Esophagus (tissue), 2 donors: ENCODE results near the gene BHLHE40. TPM values are rescaled to one million over a fixed set of nuclear protein-coding genes. Genes with fewer than 3 reads are reported as not detected.

ENCODE experiments used
- H3K27ac ChIP-seq, 2 donors: one replicate each; pipeline ENCODE4 v1.5.1; 2013; ENCODE audit warnings: low read depth in 2 of 2, mild to moderate bottlenecking in 2 of 2, inconsistent platforms in 1 of 2, low read length in 1 of 2, moderate library complexity in 1 of 2
- H3K27me3 ChIP-seq, 2 donors: one replicate each; pipeline ENCODE4 v1.6.1; 2013; ENCODE audit warnings: low read length in 2 of 2, control low read depth in 1 of 2, mild to moderate bottlenecking in 1 of 2; ENCODE audit not compliant: insufficient read depth in 2 of 2, control insufficient read depth in 1 of 2
- H3K36me3 ChIP-seq, 2 donors: one replicate each; pipeline ENCODE4 v1.6.1; 2013; ENCODE audit warnings: low read length in 1 of 2; ENCODE audit not compliant: control insufficient read depth in 2 of 2, insufficient read depth in 2 of 2
- H3K4me1 ChIP-seq, 2 donors: one replicate each; pipeline ENCODE4 v1.6.1; 2013; ENCODE audit warnings: low read length in 1 of 2; ENCODE audit not compliant: control insufficient read depth in 2 of 2, insufficient read depth in 2 of 2
- H3K4me3 ChIP-seq, 2 donors: one replicate each; pipeline ENCODE4 v1.5.1; 2013; ENCODE audit warnings: low read length in 2 of 2, mild to moderate bottlenecking in 2 of 2, low read depth in 1 of 2, moderate library complexity in 1 of 2
- H3K9me3 ChIP-seq, 2 donors: one replicate each; pipeline ENCODE4 v1.6.1; 2013; ENCODE audit warnings: mild to moderate bottlenecking in 2 of 2, low read depth in 1 of 2, low read length in 1 of 2, moderate library complexity in 1 of 2; ENCODE audit not compliant: control insufficient read depth in 2 of 2, insufficient read depth in 1 of 2
- WGBS, 2 donors: extraction: QIAGEN DNeasy Blood & Tissue Kit; methylation state at CpG; one replicate each; pipeline ENCODE4 v1.1.7; 2013; 5-methylcytosine and 5-hydroxymethylcytosine counted together
- polyA plus RNA-seq, 2 donors: library from polyadenylated mRNA; stranded (reverse); fragments of 200-250 nt; gene quantifications; one replicate each; pipeline ENCODE4 v1.2.3, GENCODE V29; 2013
- donor health status: healthy with polysubstance abuse.
- donor health status: Bipolar disorder and iron deficiency.

Gene BHLHE40
- polyA plus RNA-seq, result 100 to 1,000 TPM in 1 of 2 donors, 10 to 100 TPM in 1; 84.0 to 185 TPM

DNA sequence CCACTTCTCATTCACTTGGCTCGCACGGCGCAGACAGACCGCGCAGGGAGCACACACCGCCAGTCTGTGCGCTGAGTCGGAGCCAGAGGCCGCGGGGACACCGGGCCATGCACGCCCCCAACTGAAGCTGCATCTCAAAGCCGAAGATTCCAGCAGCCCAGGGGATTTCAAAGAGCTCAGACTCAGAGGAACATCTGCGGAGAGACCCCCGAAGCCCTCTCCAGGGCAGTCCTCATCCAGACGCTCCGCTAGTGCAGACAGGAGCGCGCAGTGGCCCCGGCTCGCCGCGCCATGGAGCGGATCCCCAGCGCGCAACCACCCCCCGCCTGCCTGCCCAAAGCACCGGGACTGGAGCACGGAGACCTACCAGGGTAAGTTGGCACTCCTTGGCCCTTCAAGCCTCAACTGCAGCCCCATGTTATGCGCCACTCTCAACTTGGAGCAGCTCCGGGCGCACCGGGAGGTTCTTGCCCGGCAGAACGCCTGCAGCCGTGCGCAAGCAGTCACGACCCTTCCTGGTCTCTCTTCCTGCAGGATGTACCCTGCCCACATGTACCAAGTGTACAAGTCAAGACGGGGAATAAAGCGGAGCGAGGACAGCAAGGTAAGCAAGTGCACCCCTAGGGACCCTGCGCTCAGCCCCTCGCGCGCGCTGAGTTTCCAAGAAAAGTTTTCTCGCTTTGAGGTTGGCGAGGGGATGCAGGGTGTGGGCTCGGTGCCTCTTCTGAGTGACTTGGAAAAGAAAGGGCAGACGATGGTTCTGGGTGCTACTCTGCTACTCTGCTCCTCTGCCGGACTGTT lies at the start of gene BHLHE40:
TSS of gene BHLHE40 (plus strand) at position 10 of the 801 bp plus-strand sequence. CDS start at position 292, 282 bp downstream.
- H3K27me3 ChIP-seq, result no peaks in the 10 kb centered on the region
- peak within 1 kb of the TSS; percentile 96 to 100 for H3K27ac ChIP-seq
- peak within 1 kb of the TSS; percentile 80 to 98 for H3K4me3 ChIP-seq
- H3K4me1 ChIP-seq, result peaks cover 0 to 7% of the 10 kb centered on the region in 2 donors
- peaks cover 0 to 10% of the 10 kb centered on the region in 2 donors for H3K36me3 ChIP-seq
- 0 to 1% methylated on average over 51 of the region's 51 CpGs for WGBS, 2 donors
- no peaks in the 10 kb centered on the region for H3K9me3 ChIP-seq

DNA sequence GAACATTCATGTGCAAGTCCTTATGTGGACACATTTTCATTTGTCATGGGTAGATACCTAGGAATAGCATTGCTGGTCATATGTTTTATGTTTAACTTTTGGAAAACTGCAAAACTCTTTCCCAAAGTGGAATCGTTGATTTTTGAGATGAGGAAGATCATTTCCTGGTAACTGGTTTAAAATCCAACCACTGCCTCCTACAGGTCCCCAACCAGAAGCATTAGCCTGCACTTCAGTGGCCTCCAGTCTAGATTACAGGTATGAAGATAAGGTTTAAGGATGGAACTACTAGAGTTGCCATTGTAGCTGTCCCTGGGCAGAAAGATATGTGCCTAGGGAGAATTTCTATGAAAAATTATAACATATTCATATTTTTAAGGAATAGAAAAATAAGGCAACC lies 48.7 kb upstream of the BHLHE40 start:
- Histone ChIP-seq H3K4me3 (no peak overlapping the region), H3K27ac (no peak overlapping the region), H3K9me3 (no peaks in the 10 kb centered on the region), H3K4me1 (no peaks in the 10 kb centered on the region), H3K36me3 (no peaks in the 10 kb centered on the region), H3K27me3 (no peaks in the 10 kb centered on the region)
- 71 to 85% methylated on average over 1 of the region's 1 CpG for WGBS, 2 donors

DNA sequence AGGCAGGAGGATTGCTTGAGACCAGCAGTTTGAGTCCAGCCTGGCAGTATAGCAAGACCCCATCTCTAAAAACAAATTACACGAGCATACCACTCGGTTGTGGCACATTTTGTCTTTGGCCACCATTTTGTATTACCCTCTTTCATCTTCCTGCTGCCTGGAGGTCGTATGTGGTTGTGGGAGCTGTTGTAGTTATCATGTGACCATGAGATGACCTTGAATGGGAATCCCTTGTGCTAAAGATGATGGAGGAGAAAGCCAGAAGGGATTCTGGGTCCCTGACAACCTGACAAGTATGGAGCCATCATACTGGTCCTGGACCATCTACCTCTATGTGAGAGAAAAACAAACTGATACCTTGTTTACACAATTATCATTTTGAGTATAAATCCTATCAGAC lies 45.2 kb upstream of the BHLHE40 start:
- 89 to 92% methylated on average over 3 of the region's 3 CpGs for WGBS, 2 donors
- no peaks in the 10 kb centered on the region for H3K27me3 ChIP-seq
- H3K4me1 ChIP-seq, result no peaks in the 10 kb centered on the region
- no peak overlapping the region for H3K27ac ChIP-seq
- H3K36me3 ChIP-seq, result no peaks in the 10 kb centered on the region
- no peaks in the 10 kb centered on the region for H3K9me3 ChIP-seq
- H3K4me3 ChIP-seq, result no peak overlapping the region

DNA sequence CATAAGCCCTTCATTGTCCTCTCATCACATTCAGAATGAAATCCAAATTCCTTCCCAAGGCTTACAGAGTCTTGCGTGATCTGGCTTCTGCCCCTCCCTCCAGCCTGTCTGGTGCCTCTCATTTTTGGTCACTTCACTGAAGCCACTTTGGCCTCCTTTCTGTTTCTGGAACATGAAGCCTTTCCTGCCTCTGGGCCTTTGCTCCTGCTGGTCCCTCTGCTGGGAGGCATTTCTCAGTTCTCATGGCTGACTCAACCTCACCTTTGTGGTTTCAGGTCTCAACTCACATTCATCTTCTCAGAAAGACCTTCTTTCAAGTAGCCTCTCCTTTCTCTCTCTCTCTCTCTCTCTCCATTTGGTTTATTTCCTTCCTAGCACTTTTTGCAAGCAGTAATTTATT lies 43.9 kb upstream of the BHLHE40 start:
- H3K27ac ChIP-seq, result no peak overlapping the region
- H3K36me3 ChIP-seq, result no peaks in the 10 kb centered on the region
- H3K9me3 ChIP-seq, result no peaks in the 10 kb centered on the region
- no peaks in the 10 kb centered on the region for H3K27me3 ChIP-seq
- 91 to 94% methylated on average over 1 of the region's 1 CpG for WGBS, 2 donors
- no peak overlapping the region for H3K4me3 ChIP-seq
- H3K4me1 ChIP-seq, result no peaks in the 10 kb centered on the region

DNA sequence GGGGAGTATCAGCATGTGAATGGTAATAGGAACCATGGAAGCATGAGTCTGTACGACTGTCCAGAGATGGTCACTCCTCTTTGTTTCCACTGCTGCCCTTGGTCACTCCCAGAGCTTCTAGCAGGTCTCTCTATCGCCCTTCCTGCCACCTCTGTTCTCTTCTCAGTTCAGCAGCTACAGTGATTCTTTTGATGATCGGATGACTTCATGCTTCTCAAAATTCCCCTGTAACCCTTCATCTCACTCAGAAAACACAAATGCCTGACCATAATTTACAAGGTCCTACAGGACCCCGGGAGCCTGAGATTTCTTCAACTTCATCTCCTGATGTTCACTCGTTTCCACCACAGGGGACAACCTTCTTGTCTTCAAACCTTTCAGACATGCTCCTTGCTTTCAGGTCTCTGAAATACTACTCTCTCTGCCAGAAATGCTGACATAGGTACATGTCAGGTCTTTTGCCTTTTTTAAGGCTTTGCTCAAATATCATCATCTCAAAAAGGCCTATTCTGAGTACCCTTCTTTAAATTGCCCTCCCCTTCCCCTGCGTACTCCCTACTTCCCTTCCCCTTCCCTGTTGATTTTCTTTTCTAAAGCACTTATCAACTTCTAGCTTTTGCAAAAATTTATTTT lies 42.1 kb upstream of the BHLHE40 start:
- Histone ChIP-seq H3K9me3 (no peaks in the 10 kb centered on the region), H3K4me1 (no peaks in the 10 kb centered on the region), H3K27ac (no peak overlapping the region), H3K36me3 (no peaks in the 10 kb centered on the region), H3K27me3 (no peaks in the 10 kb centered on the region), H3K4me3 (no peak overlapping the region)
- WGBS, 2 donors, result 94 to 95% methylated on average over 6 of the region's 6 CpGs

DNA sequence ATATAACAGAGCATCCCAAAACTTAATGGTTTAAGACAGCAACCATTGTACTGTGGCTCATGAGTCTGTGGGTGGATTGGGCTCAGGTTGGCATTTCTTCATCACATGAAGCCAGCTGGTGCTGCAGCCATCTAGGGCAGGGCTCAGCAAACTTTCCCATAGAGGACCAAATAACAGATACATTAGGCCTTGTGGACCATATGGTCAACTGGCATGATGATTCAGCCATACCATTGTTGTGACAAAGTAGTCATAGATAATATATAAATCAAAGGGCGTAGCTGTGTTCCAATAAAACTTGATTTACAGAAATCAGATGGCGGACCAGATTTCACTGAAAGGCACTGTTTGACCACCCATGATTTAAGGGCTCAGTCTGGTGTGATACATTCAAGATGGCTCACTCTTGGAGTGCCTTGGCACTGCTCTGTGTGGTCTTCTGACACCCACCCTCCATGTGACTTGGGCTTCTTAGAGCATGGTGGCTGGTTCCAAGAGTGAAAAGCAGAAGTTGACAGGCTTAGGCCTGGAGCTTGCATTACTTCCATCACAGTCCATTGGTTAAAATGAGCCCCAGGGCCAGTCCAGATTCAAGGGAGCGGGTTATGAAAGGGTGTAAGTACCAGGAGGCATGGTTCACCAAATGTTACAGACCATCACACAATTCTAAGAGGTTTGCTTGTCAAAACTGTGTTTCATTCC lies 40.8 kb upstream of the BHLHE40 start:
- Histone ChIP-seq H3K27me3 (no peaks in the 10 kb centered on the region), H3K4me1 (no peaks in the 10 kb centered on the region), H3K9me3 (no peaks in the 10 kb centered on the region), H3K4me3 (no peak overlapping the region), H3K36me3 (no peaks in the 10 kb centered on the region), H3K27ac (no peak overlapping the region)
- 80 to 97% methylated on average over 3 of the region's 3 CpGs for WGBS, 2 donors

DNA sequence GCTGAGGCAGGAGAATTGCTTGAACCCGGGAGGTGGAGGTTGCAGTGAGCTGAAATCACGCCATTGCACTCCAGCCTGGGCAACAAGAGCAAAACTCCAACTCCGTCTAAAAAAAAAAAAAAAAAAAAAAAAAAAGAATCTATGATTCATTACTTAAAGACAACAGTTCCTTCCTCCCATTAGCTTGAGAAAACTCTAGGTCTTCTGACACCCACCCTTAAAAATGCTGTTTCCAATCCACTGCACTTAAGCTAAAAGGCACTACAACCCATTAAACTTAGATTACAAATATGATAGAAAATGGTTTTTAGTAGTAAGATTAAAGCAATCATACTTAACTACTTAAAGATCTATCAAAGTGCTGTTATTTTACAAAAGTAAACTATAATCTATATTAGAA lies 40.0 kb upstream of the BHLHE40 start:
- no peaks in the 10 kb centered on the region for H3K9me3 ChIP-seq
- no peaks in the 10 kb centered on the region for H3K36me3 ChIP-seq
- no peak overlapping the region for H3K4me3 ChIP-seq
- WGBS, 2 donors, result 79 to 90% methylated on average over 3 of the region's 3 CpGs
- no peaks in the 10 kb centered on the region for H3K4me1 ChIP-seq
- H3K27ac ChIP-seq, result no peak overlapping the region
- H3K27me3 ChIP-seq, result no peaks in the 10 kb centered on the region

DNA sequence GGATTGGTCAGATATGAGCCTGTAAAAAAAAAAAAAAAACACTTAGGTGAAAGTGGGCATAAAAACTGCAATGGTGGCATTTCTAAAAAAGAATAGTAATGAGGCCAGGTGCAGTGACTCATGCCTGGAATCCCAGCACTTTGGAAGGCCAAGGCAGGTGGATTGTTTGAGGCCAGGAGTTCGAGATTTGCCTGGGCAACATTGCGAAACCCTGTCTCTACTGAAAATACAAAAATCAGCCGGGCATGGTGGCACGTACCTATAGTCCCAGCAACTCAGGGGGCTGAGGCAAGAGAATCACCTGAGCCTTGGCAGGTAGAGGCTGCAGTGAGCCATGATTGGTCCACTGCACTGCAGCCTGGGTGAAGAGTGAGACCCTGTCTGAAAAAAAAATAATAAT lies 38.3 kb upstream of the BHLHE40 start:
- WGBS, 2 donors, result 92 to 93% methylated on average over 4 of the region's 4 CpGs
- H3K36me3 ChIP-seq, result no peaks in the 10 kb centered on the region
- H3K9me3 ChIP-seq, result no peaks in the 10 kb centered on the region

DNA sequence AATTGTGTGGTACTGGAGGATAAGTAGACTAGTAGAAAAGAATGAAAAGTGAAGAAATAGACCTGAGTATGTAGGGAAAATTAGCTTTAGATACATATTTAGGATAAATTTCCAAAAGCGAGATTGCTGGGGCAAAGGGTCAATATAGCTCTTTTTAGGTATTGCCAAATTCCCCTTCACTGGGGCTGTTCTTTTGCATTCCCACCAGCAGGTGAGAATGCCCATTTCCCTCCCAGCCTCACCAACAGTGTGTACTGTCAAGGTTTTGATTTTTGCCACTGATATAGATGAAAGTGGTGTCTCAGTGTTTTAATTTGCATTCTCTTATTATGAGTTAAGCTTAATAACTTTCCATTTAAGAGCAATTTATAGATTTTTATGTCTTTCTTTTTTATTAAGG lies 35.7 kb upstream of the BHLHE40 start:
- WGBS, 2 donors, result 100% methylated on average over 1 of the region's 1 CpG
- H3K27ac ChIP-seq, result no peak overlapping the region
- no peaks in the 10 kb centered on the region for H3K36me3 ChIP-seq
- no peaks in the 10 kb centered on the region for H3K27me3 ChIP-seq
- no peaks in the 10 kb centered on the region for H3K9me3 ChIP-seq
- peaks cover 0 to 2% of the 10 kb centered on the region in 2 donors for H3K4me1 ChIP-seq
- H3K4me3 ChIP-seq, result no peak overlapping the region

More for the DNA sequence above, 38.3 kb upstream of the BHLHE40 start:
- Histone ChIP-seq H3K27me3 (no peaks in the 10 kb centered on the region), H3K27ac (no peak overlapping the region), H3K4me1 (no peaks in the 10 kb centered on the region), H3K4me3 (no peak overlapping the region)
